ENCODE measurements around the gene RTP3.
"Not testable (repeated sequence)": the region's sequence is repeated elsewhere in the genome, so short reads cannot be mapped to it uniquely, and the experiment has no call there.

RTP3 gene

DNA sequence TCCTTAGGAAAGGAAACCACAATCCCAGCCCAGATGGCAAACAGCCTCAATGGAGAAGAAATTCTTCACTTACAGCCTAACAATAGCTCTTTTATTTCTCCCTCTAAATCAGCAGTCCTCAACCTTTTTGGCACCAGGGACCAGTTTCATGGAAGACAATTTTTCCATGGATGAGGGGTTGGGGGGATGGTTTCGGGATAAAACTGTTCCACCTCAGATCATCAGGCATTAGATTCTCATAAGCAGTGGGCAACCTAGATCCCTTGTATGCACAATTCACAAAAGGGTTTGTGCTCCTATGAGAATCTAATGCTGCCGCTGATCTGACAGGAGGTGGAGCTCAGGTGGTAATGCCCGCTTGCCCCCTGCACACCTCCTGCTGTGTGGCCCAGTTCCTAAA, 50.8 kb downstream of the RTP3 start:
- not testable (repeated sequence) for DNase-seq

DNA sequence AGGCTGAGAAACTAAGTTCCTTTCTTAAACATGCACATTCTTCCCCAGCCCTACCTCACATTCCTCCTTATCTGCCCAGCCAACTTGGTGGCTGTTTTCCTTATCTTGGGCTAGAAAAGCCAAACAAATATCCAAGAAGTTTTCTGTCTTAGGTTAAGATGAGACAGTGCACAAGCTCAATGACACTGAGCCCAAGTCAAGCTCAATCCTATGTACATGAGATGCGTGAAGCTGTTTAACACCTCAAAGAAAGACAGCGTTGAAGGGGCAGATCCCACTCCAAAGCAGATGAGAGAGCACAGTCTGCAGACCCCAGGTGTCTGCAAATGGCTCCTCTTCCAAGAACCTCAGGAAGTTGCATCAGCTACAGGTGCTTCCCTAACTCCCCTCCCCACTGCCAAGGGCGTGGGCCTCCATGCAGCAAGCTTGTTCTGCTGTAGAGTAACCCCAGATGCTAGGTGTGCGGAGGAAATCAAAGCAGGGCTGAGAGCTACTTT, 51.7 kb downstream of the RTP3 start:
- no peak for DNase-seq

DNA sequence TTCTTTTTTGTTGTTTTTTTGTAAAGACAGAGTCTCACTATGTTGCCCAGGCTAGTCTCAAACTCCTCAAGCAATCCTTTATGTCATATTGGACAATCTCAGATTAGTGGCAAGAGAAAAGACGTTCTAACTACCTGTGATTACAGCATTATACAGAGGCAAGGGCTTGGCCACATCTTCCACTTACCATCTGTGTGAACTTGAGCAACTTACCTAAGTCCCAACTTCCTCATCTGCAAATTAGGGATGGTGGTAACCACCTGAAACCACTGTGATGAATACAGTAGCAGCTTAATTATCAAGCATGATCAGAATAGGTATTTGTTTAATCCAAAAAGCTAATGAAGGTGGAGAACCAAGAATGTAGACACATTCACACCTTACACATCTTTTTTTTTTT, 52.2 kb downstream of the RTP3 start:
- no peak for DNase-seq

Data from suppressor macrophage treated with lipopolysaccharide for 1 hour (primary cell).